Ascending aorta (tissue), 2 donors: ENCODE measurements around the gene R3HDM2. TPM values are rescaled to one million over a fixed set of nuclear protein-coding genes. Genes with fewer than 3 reads are reported as not detected.

ENCODE experiments used
- DNase-seq, 2 donors: peaks; one replicate each; pipeline ENCODE4 v3.0.0-alpha.2; 2019; ENCODE audit warnings: low spot score in 2 of 2
- H3K27ac ChIP-seq, 2 donors: fragments of 200-600 bp; sonication (generic); one replicate each; pipeline ENCODE4 v1.5.1; 2016 to 2017; ENCODE audit warnings: mild to moderate bottlenecking in 1 of 2
- H3K27me3 ChIP-seq: fragments of 200-600 bp; sonication (generic); one replicate; pipeline ENCODE4 v1.5.1; 2017
- H3K36me3 ChIP-seq, 2 donors: fragments of 200-600 bp; sonication (generic); one replicate each; pipeline ENCODE4 v1.5.1; 2016
- H3K4me1 ChIP-seq, 2 donors: fragments of 200-600 bp; sonication (generic); one replicate each; pipeline ENCODE4 v1.5.1; 2016 to 2017; ENCODE audit warnings: mild to moderate bottlenecking in 1 of 2
- H3K4me3 ChIP-seq, 2 donors: fragments of 200-600 bp; sonication (generic); one replicate each; pipeline ENCODE4 v1.5.1; 2016 to 2017; ENCODE audit warnings: mild to moderate bottlenecking in 1 of 2
- H3K9me3 ChIP-seq, 2 donors: fragments of 200-600 bp; sonication (generic); one replicate each; pipeline ENCODE4 v1.5.1; 2016
- intact Hi-C: fragments of 100-400 bp; cut with DNase I; formaldehyde crosslinking; loops from one replicate; pipeline ENCODE4 v1.15.1; 2023
- total RNA-seq: library from RNA; depleted of rRNA; stranded (reverse); fragments of >200 nt; gene quantifications from one replicate; pipeline ENCODE4 v1.1.0, GENCODE V29; 2016
- TF ChIP-seq, protein P1 (sequence below), 3 experiments: fragments of 200-600 bp in 2 of 3; fragments of 450-650 bp in 1 of 3; sonication (generic) in 2 of 3; IDR thresholded peaks; one replicate each; pipeline ENCODE4 v1.5.1; 2016 to 2019; ENCODE audit warnings: antibody characterized with exemption in 3 of 3, mild to moderate bottlenecking in 1 of 3, moderate library complexity in 1 of 3

R3HDM2 gene
- total RNA-seq, 1 donor from 2014 or later, result 49.5 TPM

DNA sequence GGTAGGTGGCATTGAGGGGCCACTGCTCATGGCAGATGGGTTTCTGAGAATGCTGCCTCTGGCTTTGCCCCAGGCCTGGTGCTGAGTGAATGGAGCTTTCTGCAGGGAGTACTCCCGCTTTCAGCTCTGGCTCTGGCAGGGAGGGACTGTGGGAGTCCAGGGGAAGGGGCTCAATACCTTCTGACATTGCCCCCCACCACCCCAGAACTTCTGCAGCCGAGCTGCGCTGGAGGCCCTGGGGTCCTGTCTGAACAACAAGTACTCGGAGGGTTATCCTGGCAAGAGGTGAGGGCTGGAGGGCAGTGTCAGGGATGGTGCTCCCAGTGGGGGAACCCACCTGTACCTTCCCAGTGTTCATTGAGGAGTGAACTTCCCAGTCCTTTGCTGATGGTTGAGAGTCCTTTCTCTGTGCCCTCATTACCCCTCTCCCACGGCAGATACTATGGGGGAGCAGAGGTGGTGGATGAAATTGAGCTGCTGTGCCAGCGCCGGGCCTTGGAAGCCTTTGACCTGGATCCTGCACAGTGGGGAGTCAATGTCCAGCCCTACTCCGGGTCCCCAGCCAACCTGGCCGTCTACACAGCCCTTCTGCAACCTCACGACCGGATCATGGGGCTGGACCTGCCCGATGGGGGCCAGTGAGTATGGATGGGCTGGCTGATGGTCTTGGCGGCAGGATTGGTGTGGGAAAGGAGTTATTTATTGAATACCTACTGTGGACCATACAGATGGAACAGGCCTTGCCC, 199.4 kb downstream of the R3HDM2 start:
- Histone ChIP-seq H3K9me3 (no peaks in the 10 kb centered on the region), H3K27me3 (no peaks in the 10 kb centered on the region), H3K36me3 (peaks cover 23 to 31% of the 10 kb centered on the region in 2 donors), H3K27ac (peak overlapping the region in 1 of 2 donors; percentile 74), H3K4me1 (peaks cover 0 to 16% of the 10 kb centered on the region in 2 donors), H3K4me3 (peak overlapping the region in 1 of 2 donors; percentile 65)
- no peak for DNase-seq
- intact Hi-C loops, result no loop called here
- TF ChIP-seq, protein P1, sequence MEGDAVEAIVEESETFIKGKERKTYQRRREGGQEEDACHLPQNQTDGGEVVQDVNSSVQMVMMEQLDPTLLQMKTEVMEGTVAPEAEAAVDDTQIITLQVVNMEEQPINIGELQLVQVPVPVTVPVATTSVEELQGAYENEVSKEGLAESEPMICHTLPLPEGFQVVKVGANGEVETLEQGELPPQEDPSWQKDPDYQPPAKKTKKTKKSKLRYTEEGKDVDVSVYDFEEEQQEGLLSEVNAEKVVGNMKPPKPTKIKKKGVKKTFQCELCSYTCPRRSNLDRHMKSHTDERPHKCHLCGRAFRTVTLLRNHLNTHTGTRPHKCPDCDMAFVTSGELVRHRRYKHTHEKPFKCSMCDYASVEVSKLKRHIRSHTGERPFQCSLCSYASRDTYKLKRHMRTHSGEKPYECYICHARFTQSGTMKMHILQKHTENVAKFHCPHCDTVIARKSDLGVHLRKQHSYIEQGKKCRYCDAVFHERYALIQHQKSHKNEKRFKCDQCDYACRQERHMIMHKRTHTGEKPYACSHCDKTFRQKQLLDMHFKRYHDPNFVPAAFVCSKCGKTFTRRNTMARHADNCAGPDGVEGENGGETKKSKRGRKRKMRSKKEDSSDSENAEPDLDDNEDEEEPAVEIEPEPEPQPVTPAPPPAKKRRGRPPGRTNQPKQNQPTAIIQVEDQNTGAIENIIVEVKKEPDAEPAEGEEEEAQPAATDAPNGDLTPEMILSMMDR (IDR thresholded peaks at IDR 0.05), result no peak

DNA sequence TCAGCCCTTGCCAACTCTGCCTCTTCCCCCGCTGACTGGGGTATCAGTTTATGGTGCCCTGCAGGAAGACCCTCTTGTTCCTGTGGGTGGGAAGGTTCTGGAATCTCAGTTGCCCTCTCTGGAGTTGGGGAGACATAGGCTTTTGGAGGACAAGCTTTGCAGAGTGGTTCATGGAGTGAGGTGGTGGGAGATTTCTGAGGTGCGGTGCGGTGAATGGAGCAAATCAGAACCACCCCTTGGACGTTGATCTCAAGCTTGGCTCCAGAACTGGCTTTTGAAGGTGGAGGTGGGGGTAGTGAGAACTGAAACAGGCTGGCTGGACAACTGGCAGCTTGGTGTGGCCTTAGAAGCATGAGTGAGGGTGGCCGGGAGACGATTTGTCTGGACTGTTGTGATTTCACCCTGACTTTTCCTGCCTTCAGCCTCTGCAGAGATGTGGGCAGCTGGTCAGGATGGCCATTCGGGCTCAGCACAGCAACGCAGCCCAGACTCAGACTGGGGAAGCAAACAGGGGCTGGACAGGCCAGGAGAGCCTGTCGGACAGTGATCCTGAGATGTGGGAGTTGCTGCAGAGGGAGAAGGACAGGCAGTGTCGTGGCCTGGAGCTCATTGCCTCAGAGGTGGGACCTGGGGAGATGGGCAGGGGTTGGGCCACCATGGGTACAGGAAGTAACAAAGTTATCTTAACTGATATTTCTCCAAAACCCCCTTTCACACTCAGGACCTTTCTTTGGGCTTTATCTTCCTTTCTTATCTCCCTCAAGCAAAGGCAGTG, 200.3 kb downstream of the R3HDM2 start:
- intact Hi-C loops, result no loop called here
- no peak for DNase-seq
- TF ChIP-seq, protein P1 (IDR thresholded peaks at IDR 0.05), result no peak

DNA sequence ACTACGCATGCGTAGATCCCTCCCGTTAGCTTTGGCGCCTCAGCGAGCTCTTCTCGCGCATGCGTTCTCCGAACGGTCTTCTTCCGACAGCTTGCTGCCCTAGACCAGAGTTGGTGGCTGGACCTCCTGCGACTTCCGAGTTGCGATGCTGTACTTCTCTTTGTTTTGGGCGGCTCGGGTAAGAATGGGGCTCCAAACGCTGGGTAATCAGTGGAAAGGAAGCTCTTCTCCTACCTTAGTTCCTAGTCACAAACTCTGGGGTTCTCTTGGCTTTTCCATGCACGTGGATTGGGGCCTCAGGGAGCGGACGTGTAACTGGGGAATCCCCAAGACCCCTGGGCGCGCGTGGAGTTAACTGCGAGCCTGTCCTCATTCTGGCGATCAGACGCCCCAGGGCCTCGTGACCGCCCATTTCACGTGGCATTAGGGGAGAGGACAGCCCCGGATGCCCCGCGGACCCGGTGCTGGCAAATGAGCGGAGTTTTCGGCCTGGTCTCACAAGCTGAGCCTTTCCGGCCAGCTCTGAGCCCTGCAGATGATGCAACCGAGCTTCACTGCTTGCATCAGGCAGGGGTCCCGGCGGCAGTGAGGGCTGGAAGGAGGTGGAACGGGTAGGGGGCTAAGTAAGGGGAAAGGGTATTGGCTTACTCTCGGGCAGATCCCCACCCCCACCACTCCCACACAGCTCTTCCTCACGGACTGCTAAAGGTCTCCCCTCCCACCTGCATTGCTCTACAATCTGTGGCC, 201.0 kb downstream of the R3HDM2 start, which contains the start of gene SHMT2:
Gene SHMT2, plus strand, starts transcription at position 78 of the 747 bp plus-strand sequence. Its CDS starts 68 bp downstream, at position 146.
- TF ChIP-seq, protein P1 (IDR thresholded peaks at IDR 0.05), result no peak
- H3K36me3 ChIP-seq, result peaks cover 23 to 30% of the 10 kb centered on the region in 2 donors
- peaks cover 0 to 16% of the 10 kb centered on the region in 2 donors for H3K4me1 ChIP-seq
- peak within 1 kb of the TSS; percentile 57 to 65 for H3K4me3 ChIP-seq
- peak; percentile 60 to 96 for DNase-seq
- H3K27ac ChIP-seq, result peak within 1 kb of the TSS; percentile 74 to 76
- intact Hi-C loops, result no loop called here
- H3K9me3 ChIP-seq, result no peaks in the 10 kb centered on the region
- peaks cover 9% of the 10 kb centered on the region for H3K27me3 ChIP-seq

More for the DNA sequence above, 200.3 kb downstream of the R3HDM2 start:
- no peaks in the 10 kb centered on the region for H3K9me3 ChIP-seq
- peaks cover 0 to 16% of the 10 kb centered on the region in 2 donors for H3K4me1 ChIP-seq
- peaks cover 5% of the 10 kb centered on the region for H3K27me3 ChIP-seq
- H3K36me3 ChIP-seq, result peaks cover 23 to 31% of the 10 kb centered on the region in 2 donors
- peak overlapping the region; percentile 74 to 76 for H3K27ac ChIP-seq
- peak overlapping the region; percentile 57 to 65 for H3K4me3 ChIP-seq

DNA sequence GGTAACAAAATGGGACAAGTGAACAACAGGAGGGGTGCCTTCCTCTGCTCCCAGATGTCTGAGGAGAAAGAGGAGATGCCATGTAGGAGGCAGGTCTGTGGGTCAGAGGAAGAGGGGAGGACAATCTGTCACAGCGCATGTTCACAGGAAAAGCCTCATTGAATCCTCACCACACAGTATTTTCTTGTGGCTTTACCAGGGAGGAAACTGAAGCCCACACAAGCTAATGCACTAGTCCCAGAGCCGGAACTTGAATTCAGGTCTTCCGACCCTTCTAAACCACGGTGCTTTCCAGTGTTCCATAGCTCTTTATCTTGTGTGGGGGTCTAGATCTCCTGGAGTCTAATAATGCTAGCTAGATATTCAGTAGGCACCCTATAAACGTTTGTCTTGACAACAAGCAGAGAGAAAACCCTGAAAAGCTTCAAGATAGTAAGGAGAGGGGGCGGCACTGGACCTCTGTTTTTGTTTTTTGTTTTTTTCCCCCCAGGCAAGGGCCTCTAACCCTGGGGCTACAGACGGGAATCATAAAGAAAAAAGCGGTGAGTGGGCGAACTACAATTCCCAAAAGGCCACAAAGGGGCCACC, 201.7 kb downstream of the R3HDM2 start:
- H3K27ac ChIP-seq, result peak overlapping the region in 1 of 2 donors; percentile 74
- peaks cover 0 to 16% of the 10 kb centered on the region in 2 donors for H3K4me1 ChIP-seq
- TF ChIP-seq, protein P1 (IDR thresholded peaks at IDR 0.05), result peak in 1 of 3 experiments; percentile 6
- intact Hi-C loops, result no loop called here
- no peak for DNase-seq
- H3K4me3 ChIP-seq, result peak overlapping the region; percentile 57 to 65
- no peaks in the 10 kb centered on the region for H3K9me3 ChIP-seq
- peaks cover 23 to 25% of the 10 kb centered on the region in 2 donors for H3K36me3 ChIP-seq
- peaks cover 9% of the 10 kb centered on the region for H3K27me3 ChIP-seq
